DMS53 treated with DMSO at 0.1 percent for 48 hours (cell line): ENCODE results near the gene PLXDC2.
"Not testable (repeated sequence)": the region's sequence is repeated elsewhere in the genome, so short reads cannot be mapped to it uniquely, and the experiment has no call there.

Experiments
- DNase-seq: peaks from one replicate; lab custom pipeline; 2025; ENCODE audit not compliant: unreplicated experiment; lab: John Stamatoyannopoulos, UW

The PLXDC2 gene

GRCh38 chr10:20173046-20173445 lies 356.8 kb downstream of the PLXDC2 start:
- no peak for DNase-seq

- no peak for DNase-seq
Observed at GRCh38 chr10:20175719-20176118, 359.5 kb downstream of the PLXDC2 start.

- no peak for DNase-seq
Observed at GRCh38 chr10:20180766-20181165, 364.5 kb downstream of the PLXDC2 start.

GRCh38 chr10:20181434-20181833 lies 365.2 kb downstream of the PLXDC2 start:
- DNase-seq = no peak

- DNase-seq = no peak
Observed at GRCh38 chr10:20185116-20185515, 368.9 kb downstream of the PLXDC2 start.

GRCh38 chr10:20191392-20191791 lies 375.2 kb downstream of the PLXDC2 start:
- DNase-seq = not testable (repeated sequence)

GRCh38 chr10:20195076-20195475 lies 378.8 kb downstream of the PLXDC2 start:
- DNase-seq = no peak

- DNase-seq = no peak
Observed at GRCh38 chr10:20200758-20201157, 384.5 kb downstream of the PLXDC2 start.

- no peak for DNase-seq
Observed at GRCh38 chr10:20202337-20202736, 386.1 kb downstream of the PLXDC2 start.

- DNase-seq = no peak
Observed at GRCh38 chr10:20207653-20208052, 391.4 kb downstream of the PLXDC2 start.

- not testable (repeated sequence) for DNase-seq
Observed at GRCh38 chr10:20209098-20209497, 392.9 kb downstream of the PLXDC2 start.

GRCh38 chr10:20215547-20216152 lies 399.4 kb downstream of the PLXDC2 start:
- no peak for DNase-seq

GRCh38 chr10:20221356-20221755 lies 405.1 kb downstream of the PLXDC2 start:
- no peak for DNase-seq

GRCh38 chr10:20228729-20229128 lies 412.5 kb downstream of the PLXDC2 start:
- no peak for DNase-seq

- no peak for DNase-seq
Observed at GRCh38 chr10:20232079-20232705, 416.0 kb downstream of the PLXDC2 start.

GRCh38 chr10:20233423-20233822 lies 417.2 kb downstream of the PLXDC2 start:
- no peak for DNase-seq

GRCh38 chr10:20234579-20234978 lies 418.3 kb downstream of the PLXDC2 start:
- no peak for DNase-seq

GRCh38 chr10:20237091-20237570 lies 420.9 kb downstream of the PLXDC2 start:
- DNase-seq = no peak

- no peak for DNase-seq
Observed at GRCh38 chr10:20237586-20237985, 421.4 kb downstream of the PLXDC2 start.

- no peak for DNase-seq
Observed at GRCh38 chr10:20240643-20241042, 424.4 kb downstream of the PLXDC2 start.

- DNase-seq = no peak
Observed at GRCh38 chr10:20247454-20247853, 431.2 kb downstream of the PLXDC2 start.

GRCh38 chr10:20247891-20248708 lies 431.9 kb downstream of the PLXDC2 start:
- DNase-seq = no peak
